ENCODE results near the gene STT3A. TPM values are rescaled to one million over a fixed set of nuclear protein-coding genes. Genes with fewer than 3 reads are reported as not detected.

Gene STT3A
- total and polyA plus RNA-seq, 10 donors: 23.0 to 102 (median 80.9) TPM

DNA sequence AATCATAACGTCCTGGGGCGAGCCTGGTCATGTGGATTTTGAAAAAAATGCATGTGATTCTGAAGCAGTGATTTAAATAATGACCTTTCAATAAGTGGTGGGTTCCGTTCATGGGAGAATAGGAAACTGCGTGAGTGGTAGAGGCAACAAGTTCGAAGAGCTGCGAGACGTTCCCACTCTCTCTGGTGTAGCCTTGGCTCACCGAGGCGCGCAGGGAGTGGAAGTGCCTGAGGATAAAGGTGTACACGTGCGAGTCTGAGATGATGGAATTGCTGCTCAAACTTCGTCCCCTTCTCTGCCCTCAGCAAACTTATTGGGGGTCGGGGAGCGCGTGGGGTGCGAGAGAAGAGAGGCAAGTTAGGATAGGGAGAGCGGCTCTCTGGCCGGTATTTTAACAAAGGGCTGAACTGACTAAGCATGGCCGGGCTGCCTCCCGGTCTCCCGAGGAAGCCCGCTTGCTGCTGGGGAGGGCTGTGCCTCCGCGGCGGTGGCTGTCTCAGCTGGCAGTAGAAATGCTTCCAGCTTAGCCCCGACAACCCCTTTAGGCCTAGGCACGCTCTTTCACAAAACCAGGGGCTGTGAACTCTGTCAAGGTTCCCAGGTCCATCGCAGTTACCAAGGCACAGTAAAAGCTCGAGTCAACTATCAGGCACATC is 875 bp upstream of the STT3A start:
- TF ChIP-seq, protein P1, sequence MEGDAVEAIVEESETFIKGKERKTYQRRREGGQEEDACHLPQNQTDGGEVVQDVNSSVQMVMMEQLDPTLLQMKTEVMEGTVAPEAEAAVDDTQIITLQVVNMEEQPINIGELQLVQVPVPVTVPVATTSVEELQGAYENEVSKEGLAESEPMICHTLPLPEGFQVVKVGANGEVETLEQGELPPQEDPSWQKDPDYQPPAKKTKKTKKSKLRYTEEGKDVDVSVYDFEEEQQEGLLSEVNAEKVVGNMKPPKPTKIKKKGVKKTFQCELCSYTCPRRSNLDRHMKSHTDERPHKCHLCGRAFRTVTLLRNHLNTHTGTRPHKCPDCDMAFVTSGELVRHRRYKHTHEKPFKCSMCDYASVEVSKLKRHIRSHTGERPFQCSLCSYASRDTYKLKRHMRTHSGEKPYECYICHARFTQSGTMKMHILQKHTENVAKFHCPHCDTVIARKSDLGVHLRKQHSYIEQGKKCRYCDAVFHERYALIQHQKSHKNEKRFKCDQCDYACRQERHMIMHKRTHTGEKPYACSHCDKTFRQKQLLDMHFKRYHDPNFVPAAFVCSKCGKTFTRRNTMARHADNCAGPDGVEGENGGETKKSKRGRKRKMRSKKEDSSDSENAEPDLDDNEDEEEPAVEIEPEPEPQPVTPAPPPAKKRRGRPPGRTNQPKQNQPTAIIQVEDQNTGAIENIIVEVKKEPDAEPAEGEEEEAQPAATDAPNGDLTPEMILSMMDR (IDR thresholded peaks at IDR 0.05 in 8 of 11, conservative IDR thresholded peaks at IDR 0.05 in 3 of 11): no peak
- TF ChIP-seq POLR2AphosphoS5 (IDR thresholded peaks at IDR 0.05): peak in 2 of 3 donors; percentile 30 to 52
- TF ChIP-seq POLR2A (IDR thresholded peaks at IDR 0.05): no peak
- intact Hi-C loops (cut with DNase I; ENCODE audit: low total_unique reads): no loop called here
- peaks cover 0 to 14% (median under 1%) of the 10 kb centered on the region in 6 donors for H3K36me3 ChIP-seq
- H3K9me3 ChIP-seq: no peaks in the 10 kb centered on the region
- peak overlapping the region; percentile 96 to 100 (median 98) for H3K27ac ChIP-seq
- H3K4me3 ChIP-seq: peak overlapping the region; percentile 50 to 97 (median 80)
- WGBS, 5 donors: 0 to 2% (median 1%) methylated on average over 27 to 30 of the region's 30 CpGs
- DNase-seq: peak; percentile 90
- peaks cover 20 to 53% (median 41%) of the 10 kb centered on the region in 6 donors for H3K4me1 ChIP-seq
- H3K27me3 ChIP-seq (replicated peaks in 1 of 7): no peaks in the 10 kb centered on the region

DNA sequence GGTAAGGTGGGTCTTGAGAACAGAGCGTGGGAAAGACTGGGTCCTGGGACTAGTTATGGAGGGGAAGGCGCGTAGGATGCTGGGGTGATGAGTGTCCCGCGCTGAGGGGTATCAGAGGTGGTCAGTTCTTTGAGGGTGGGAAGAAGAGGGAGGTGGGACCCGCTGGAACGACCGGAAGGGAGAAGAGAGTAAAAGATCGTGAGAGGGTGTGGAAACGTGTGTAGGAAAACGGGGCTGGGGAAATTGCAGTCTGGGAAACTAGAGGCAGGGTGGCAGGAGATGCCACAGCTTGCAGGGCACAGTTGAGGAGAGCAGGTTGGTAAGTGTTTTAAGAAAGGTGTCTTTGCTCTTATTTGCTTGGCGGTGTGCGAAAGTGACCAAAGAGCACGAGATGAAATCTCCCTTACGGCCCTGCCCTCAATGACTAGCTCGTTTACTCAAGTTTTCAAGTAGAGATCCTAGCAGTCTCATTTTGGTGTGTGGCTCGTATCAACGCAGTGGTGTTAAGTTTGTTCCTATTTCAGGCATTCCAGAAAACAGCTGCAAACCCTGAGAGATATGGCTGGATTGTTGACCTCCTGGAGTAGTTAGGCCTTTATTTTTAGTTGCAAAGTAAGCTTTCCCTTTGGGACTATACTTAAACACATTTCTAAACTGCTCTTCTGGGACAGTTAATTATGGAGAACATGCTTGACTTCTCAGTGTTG is 615 bp downstream of the STT3A start:
- intact Hi-C loops (cut with DNase I; ENCODE audit: low total_unique reads): no loop called here
- no peaks in the 10 kb centered on the region for H3K9me3 ChIP-seq
- H3K27me3 ChIP-seq (replicated peaks in 1 of 7): no peaks in the 10 kb centered on the region
- H3K27ac ChIP-seq: peak overlapping the region; percentile 37 to 100 (median 98)
- TF ChIP-seq POLR2A (IDR thresholded peaks at IDR 0.05) (no peak), POLR2AphosphoS5 (IDR thresholded peaks at IDR 0.05) (no peak)
- TF ChIP-seq, protein P1 (IDR thresholded peaks at IDR 0.05 in 8 of 11, conservative IDR thresholded peaks at IDR 0.05 in 3 of 11): no peak
- H3K4me1 ChIP-seq: peaks cover 20 to 60% (median 41%) of the 10 kb centered on the region in 6 donors
- 0 to 3% (median 1%) methylated on average over 18 of the region's 18 CpGs for WGBS, 5 donors
- H3K4me3 ChIP-seq: peak overlapping the region; percentile 59 to 97 (median 82)
- no peak for DNase-seq
- peaks cover 0 to 29% (median 15%) of the 10 kb centered on the region in 6 donors for H3K36me3 ChIP-seq

DNA sequence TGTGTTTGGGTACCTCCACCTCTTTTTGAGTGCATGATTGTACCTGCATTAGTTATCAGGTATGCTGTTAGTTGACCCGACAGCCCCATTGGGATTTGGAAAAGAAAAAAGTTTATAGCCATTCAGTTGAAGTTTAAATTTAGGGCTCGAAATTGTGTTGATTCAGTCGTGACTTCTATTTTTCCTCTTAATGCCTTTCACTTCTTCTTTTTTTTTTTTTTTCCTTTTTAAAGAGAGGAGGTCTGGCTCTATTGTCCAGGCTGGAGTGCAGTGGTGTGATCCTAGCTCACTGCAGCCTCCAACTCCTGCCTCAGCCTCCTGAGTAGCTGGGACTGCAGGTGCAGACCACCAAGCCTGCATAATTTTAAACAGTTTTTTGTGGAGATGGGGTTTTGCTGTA is 2.3 kb downstream of the STT3A start:
- Histone ChIP-seq H3K9me3 (no peaks in the 10 kb centered on the region), H3K27ac (no peak overlapping the region), H3K27me3 (replicated peaks in 1 of 7) (no peaks in the 10 kb centered on the region), H3K36me3 (peaks cover 0 to 46% (median 28%) of the 10 kb centered on the region in 6 donors), H3K4me3 (peak overlapping the region in 1 of 8 donors; percentile 13), H3K4me1 (peaks cover 20 to 66% (median 41%) of the 10 kb centered on the region in 6 donors)
- DNase-seq: no peak
- no peak for TF ChIP-seq POLR2A (IDR thresholded peaks at IDR 0.05)
- no peak for TF ChIP-seq POLR2AphosphoS5 (IDR thresholded peaks at IDR 0.05)
- TF ChIP-seq, protein P1 (IDR thresholded peaks at IDR 0.05 in 8 of 11, conservative IDR thresholded peaks at IDR 0.05 in 3 of 11): no peak
- WGBS, 5 donors: 46 to 49% (median 47%) methylated on average over 3 of the region's 3 CpGs
- intact Hi-C loops (cut with DNase I; ENCODE audit: low total_unique reads): no loop called here

DNA sequence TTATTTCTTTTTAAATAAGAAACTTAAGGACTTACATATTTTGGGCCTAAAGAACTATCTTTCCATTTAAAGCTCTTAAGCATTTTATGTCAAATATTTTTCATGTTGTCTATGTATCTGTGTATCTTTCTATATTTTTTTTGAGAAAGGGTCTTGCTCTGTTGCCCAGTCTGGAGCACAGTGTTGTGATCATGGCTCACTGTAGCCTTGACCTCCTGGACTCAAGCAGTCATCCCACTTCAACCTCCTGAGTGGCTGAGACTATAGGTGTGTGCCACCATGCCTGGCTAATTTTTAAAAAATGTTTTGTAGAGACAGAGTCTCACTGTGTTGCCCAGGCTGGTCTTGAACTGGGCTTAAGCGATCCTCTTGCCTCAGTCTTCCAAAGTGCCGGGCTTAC is 8.0 kb downstream of the STT3A start:
- TF ChIP-seq POLR2A (IDR thresholded peaks at IDR 0.05) (no peak), POLR2AphosphoS5 (IDR thresholded peaks at IDR 0.05) (no peak)
- TF ChIP-seq, protein P1 (IDR thresholded peaks at IDR 0.05 in 8 of 11, conservative IDR thresholded peaks at IDR 0.05 in 3 of 11): no peak
- H3K4me1 ChIP-seq: peaks cover 0 to 24% (median 6%) of the 10 kb centered on the region in 6 donors
- 96 to 100% (median 98%) methylated on average over 2 of the region's 2 CpGs for WGBS, 5 donors
- H3K27ac ChIP-seq: no peak overlapping the region
- intact Hi-C loops (cut with DNase I; ENCODE audit: low total_unique reads): no loop called here
- no peak for DNase-seq
- peaks cover 0 to 100% (median 84%) of the 10 kb centered on the region in 6 donors for H3K36me3 ChIP-seq
- no peaks in the 10 kb centered on the region for H3K27me3 ChIP-seq (replicated peaks in 1 of 7)
- no peaks in the 10 kb centered on the region for H3K9me3 ChIP-seq
- no peak overlapping the region for H3K4me3 ChIP-seq
